GM12864 (cell line): Measurements from ENCODE around the gene BUD23.

Source experiments
- DNase-seq: peaks from one replicate; pipeline ENCODE4 v3.0.0-alpha.2; 2011; ENCODE audit warnings: low read depth
- H3K4me3 ChIP-seq: 2 replicates; pipeline ENCODE4 v1.5.1; 2011; ENCODE audit warnings: mild to moderate bottlenecking, low read depth, low read length, control low read depth
- TF ChIP-seq, protein P1 (sequence below): IDR thresholded peaks from 2 replicates; pipeline ENCODE4 v1.5.1; 2011; ENCODE audit warnings: low read depth, mild to moderate bottlenecking, moderate library complexity, low read length, control low read depth, inconsistent platforms; ENCODE audit errors: missing control alignments

BUD23 gene

DNA sequence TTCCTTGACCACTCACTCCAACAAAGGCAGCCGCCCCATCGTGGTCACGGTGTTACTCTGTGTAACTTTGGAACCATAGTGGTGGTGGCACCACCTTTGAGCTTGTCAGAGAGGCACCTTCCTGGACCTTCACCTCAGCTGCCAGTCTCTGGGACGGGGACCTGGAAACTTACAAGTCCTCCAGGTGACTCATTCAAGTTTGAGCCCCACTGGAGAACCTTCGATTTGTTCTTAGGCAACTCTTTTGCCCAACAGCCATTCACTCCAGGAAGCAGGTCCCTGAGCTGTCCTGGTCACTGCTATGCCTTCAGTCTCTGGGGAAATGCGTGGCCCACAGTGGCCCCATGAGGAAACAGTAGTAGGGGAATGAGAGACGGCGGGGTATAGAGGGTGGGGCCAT is 18.8 kb downstream of the BUD23 start:
- TF ChIP-seq, protein P1, sequence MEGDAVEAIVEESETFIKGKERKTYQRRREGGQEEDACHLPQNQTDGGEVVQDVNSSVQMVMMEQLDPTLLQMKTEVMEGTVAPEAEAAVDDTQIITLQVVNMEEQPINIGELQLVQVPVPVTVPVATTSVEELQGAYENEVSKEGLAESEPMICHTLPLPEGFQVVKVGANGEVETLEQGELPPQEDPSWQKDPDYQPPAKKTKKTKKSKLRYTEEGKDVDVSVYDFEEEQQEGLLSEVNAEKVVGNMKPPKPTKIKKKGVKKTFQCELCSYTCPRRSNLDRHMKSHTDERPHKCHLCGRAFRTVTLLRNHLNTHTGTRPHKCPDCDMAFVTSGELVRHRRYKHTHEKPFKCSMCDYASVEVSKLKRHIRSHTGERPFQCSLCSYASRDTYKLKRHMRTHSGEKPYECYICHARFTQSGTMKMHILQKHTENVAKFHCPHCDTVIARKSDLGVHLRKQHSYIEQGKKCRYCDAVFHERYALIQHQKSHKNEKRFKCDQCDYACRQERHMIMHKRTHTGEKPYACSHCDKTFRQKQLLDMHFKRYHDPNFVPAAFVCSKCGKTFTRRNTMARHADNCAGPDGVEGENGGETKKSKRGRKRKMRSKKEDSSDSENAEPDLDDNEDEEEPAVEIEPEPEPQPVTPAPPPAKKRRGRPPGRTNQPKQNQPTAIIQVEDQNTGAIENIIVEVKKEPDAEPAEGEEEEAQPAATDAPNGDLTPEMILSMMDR = no peak
- DNase-seq = no peak
- H3K4me3 ChIP-seq = no peak overlapping the region

DNA sequence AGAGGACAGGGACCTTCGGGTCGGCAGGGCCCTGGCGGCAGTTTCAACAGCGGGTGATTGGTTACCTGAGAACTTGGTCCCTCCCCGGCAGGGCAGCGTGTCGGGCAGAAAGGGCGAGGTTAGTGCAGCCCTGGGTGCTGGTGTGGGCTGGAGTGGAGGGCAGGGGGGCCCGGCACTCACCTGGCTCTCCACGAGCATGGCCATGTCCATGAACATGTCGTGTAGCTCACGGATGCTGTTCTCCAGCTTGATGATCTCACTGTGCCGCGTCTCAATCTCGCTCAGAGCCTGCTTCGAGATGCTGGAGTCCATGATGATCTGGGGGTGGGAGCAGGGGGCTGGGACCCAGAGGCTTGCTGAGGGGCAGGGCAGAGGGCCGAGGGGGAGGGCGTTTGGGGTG is 19.3 kb downstream of the BUD23 start:
- no peak for DNase-seq
- TF ChIP-seq, protein P1 = no peak
- H3K4me3 ChIP-seq = no peak overlapping the region

- TF ChIP-seq, protein P1 = no peak
- no peak overlapping the region for H3K4me3 ChIP-seq
Observed at GRCh38 chr7:73703225-73703624, 19.8 kb downstream of the BUD23 start.

DNA sequence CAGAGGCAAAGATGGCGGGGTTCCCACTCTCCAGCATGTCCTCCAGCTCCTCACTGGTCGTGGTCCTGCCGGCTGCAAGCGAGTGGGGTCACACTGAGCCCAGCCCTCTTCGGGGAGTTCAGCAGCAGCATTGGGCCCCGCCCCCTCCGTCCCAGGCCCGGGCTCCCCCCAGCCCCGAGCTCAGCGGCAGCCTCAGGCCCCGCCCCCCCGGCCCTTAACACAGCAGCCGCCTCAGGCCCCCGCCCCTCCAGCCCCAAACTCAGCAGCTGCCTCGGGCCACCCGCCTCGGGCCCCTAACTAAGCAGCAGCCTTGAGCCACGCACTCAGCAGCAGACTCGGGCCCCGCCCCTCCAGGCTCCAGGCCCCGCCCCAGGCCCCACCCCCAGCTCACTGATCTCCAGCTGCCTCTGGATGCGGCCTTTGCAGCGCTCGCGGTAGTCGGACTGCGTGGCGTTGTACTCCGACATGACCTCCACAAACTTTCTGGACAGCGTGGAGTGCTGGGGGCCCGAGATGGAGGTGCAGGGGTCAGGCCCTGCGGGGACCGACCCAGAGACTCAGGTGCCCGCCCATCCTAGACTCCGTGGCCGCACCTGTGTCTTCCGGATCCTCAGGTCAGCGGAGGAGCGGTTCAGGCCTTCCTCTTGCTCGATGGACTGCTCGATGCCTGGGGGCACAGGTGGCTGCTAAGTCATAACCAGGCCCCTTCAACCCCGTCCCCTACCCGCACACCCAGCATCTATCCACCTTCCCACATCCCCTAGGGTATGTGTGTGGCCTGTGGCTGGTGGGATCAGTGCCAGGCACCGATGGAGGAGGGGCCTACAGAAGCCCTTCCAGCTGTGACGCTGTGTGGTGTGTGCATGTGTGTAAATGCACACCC is 20.6 kb downstream of the BUD23 start:
- TF ChIP-seq, protein P1 = no peak
- DNase-seq = no peak
- no peak overlapping the region for H3K4me3 ChIP-seq

More at GRCh38 chr7:73703225-73703624, 19.8 kb downstream of the BUD23 start:
- no peak for DNase-seq

- DNase-seq = no peak
- TF ChIP-seq, protein P1 = no peak
- H3K4me3 ChIP-seq = no peak overlapping the region
Observed at GRCh38 chr7:73704640-73705550, 21.5 kb downstream of the BUD23 start.

GRCh38 chr7:73705551-73705920 is 22.1 kb downstream of the BUD23 start:
- TF ChIP-seq, protein P1 = no peak
- H3K4me3 ChIP-seq = no peak overlapping the region
- DNase-seq = no peak
